PC-9 (cell line): ENCODE measurements around the gene ADAMTS12. TPM values are rescaled to one million over a fixed set of nuclear protein-coding genes. Genes with fewer than 3 reads are reported as not detected.

ENCODE experiments used
- BruUV-seq: library from RNA; stranded (reverse); fragments of 400-500 nt; replicated peaks from 2 replicates; lab custom pipeline; 2021; lab: Mats Ljungman, UMichigan
- CTCF ChIA-PET: fragments of 300-600 bp; sonication (Branson Sonifier 250); formaldehyde crosslinking; loops from one replicate; lab custom pipeline; 2022; ENCODE audit warnings: antibody characterized with exemption; lab: Charles Lee
- POLR2A ChIA-PET: fragments of 300-600 bp; sonication (Branson Sonifier 250); formaldehyde crosslinking; loops from one replicate; lab custom pipeline; 2022; ENCODE audit warnings: antibody characterized with exemption; ENCODE audit not compliant: unreplicated experiment; lab: Charles Lee
- DNase-seq, 2 experiments: peaks; one replicate each; pipeline versions ENCODE4 v3.0.0 to v3.0.0-alpha.2; 2015 to 2022; ENCODE audit warnings: mixed read lengths in 1 of 2
- H2AFZ ChIP-seq: fragments of 200-600 bp; sonication (generic); 2 replicates; pipeline ENCODE4 v1.8.1; 2017; ENCODE audit warnings: antibody characterized with exemption
- H3F3A ChIP-seq: fragments of 200-600 bp; sonication (generic); 2 replicates; pipeline ENCODE4 v1.8.1; 2017; ENCODE audit warnings: antibody characterized with exemption, mild to moderate bottlenecking, low read depth; ENCODE audit not compliant: insufficient read depth
- H3K27ac ChIP-seq: fragments of 200-600 bp; sonication (generic); 2 replicates; pipeline ENCODE4 v1.6.1; 2016; ENCODE audit warnings: mixed run types
- H3K27me3 ChIP-seq: fragments of 200-600 bp; sonication (generic); 2 replicates; pipeline ENCODE4 v1.6.1; 2016; ENCODE audit warnings: low read depth, mixed run types; ENCODE audit not compliant: insufficient read depth
- H3K36me3 ChIP-seq: fragments of 200-600 bp; sonication (generic); 2 replicates; pipeline ENCODE4 v1.6.1; 2016; ENCODE audit warnings: low read depth, mixed run types
- H3K4me1 ChIP-seq: fragments of 200-600 bp; sonication (generic); replicated peaks from 2 replicates; pipeline ENCODE4 v1.6.1; 2016; ENCODE audit warnings: mixed run types; ENCODE audit not compliant: insufficient read depth
- H3K4me2 ChIP-seq: fragments of 200-600 bp; sonication (generic); 2 replicates; pipeline ENCODE4 v1.6.1; 2017; ENCODE audit warnings: mixed run types
- H3K4me3 ChIP-seq: fragments of 200-600 bp; sonication (generic); 2 replicates; pipeline ENCODE4 v1.6.1; 2016; ENCODE audit warnings: mixed run types
- H3K79me2 ChIP-seq: fragments of 200-600 bp; sonication (generic); 2 replicates; pipeline ENCODE4 v1.6.1; 2017; ENCODE audit warnings: low read depth, mixed run types
- H3K9me2 ChIP-seq: fragments of 200-600 bp; sonication (generic); 2 replicates; pipeline ENCODE4 v1.8.1; 2017; ENCODE audit warnings: mild to moderate bottlenecking; ENCODE audit not compliant: insufficient read depth
- H3K9me3 ChIP-seq: fragments of 200-600 bp; sonication (generic); 2 replicates; pipeline ENCODE4 v1.8.1; 2016; ENCODE audit warnings: low read depth; ENCODE audit not compliant: insufficient read depth
- H4K20me1 ChIP-seq: fragments of 200-600 bp; sonication (generic); 2 replicates; pipeline ENCODE4 v1.8.1; 2017; ENCODE audit not compliant: insufficient read depth
- EZH2 ChIP-seq: fragments of 200-600 bp; sonication (generic); IDR thresholded peaks from 2 replicates; pipeline ENCODE4 v1.8.0; 2017; ENCODE audit warnings: antibody characterized with exemption, low read depth
- intact Hi-C: fragments of 100-400 bp; cut with micrococcal nuclease; formaldehyde crosslinking; loops from one replicate; pipeline ENCODE4 v1.10.0; 2022; ENCODE audit not compliant: unreplicated experiment
- total RNA-seq: library from RNA; stranded (reverse); gene quantifications from 2 replicates; pipeline ENCODE4 v1.2.3, GENCODE V29; 2021
- TF ChIP-seq, protein P1 (sequence below): fragments of 200-600 bp; sonication (generic); conservative IDR thresholded peaks from 2 replicates; pipeline ENCODE4 v1.6.1; 2017; ENCODE audit warnings: mixed run types, antibody characterized with exemption, mild to moderate bottlenecking, moderate library complexity

ADAMTS12 gene
- total RNA-seq, 1 experiment from 2014 or later = 103 TPM

GRCh38 chr5:33808699-33809098, 83.1 kb downstream of the ADAMTS12 start:
- TF ChIP-seq EZH2 = no peak
- TF ChIP-seq, protein P1, sequence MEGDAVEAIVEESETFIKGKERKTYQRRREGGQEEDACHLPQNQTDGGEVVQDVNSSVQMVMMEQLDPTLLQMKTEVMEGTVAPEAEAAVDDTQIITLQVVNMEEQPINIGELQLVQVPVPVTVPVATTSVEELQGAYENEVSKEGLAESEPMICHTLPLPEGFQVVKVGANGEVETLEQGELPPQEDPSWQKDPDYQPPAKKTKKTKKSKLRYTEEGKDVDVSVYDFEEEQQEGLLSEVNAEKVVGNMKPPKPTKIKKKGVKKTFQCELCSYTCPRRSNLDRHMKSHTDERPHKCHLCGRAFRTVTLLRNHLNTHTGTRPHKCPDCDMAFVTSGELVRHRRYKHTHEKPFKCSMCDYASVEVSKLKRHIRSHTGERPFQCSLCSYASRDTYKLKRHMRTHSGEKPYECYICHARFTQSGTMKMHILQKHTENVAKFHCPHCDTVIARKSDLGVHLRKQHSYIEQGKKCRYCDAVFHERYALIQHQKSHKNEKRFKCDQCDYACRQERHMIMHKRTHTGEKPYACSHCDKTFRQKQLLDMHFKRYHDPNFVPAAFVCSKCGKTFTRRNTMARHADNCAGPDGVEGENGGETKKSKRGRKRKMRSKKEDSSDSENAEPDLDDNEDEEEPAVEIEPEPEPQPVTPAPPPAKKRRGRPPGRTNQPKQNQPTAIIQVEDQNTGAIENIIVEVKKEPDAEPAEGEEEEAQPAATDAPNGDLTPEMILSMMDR = no peak
- intact Hi-C loops = no loop called here
- POLR2A ChIA-PET = no interaction called here
- H3K4me1 ChIP-seq = peaks cover 37% of the 10 kb centered on the region
- H3K4me3 ChIP-seq = no peak overlapping the region
- H3K79me2 ChIP-seq = peaks cover 66% of the 10 kb centered on the region
- H3K4me2 ChIP-seq = no peak overlapping the region
- no peaks in the 10 kb centered on the region for H4K20me1 ChIP-seq
- no peaks in the 10 kb centered on the region for H3K9me2 ChIP-seq
- DNase-seq = no peak
- H3K36me3 ChIP-seq = peaks cover 51% of the 10 kb centered on the region
- H3K27me3 ChIP-seq = no peaks in the 10 kb centered on the region
- H2AFZ ChIP-seq = no peak overlapping the region
- no peak overlapping the region for H3K27ac ChIP-seq
- no TSS peak for BruUV-seq
- peaks cover 9% of the 10 kb centered on the region; the same call in 1 of the 2 replicates for H3K9me3 ChIP-seq
- peaks cover 13% of the 10 kb centered on the region for H3F3A ChIP-seq
- CTCF ChIA-PET = interaction anchor here (0.6 kb wide), 1 partner anchor 124 kb away, joined by 4 read pairs; no protein-coding TSS in a partner anchor

- ChIA-PET CTCF (no interaction called here), POLR2A (no interaction called here)
- peak overlapping the region; percentile 46 for H3K27ac ChIP-seq
- no peaks in the 10 kb centered on the region for H4K20me1 ChIP-seq
- TF ChIP-seq, protein P1 = no peak
- no peak for TF ChIP-seq EZH2
- intact Hi-C loops = no loop called here
- no peak for DNase-seq
- no peaks in the 10 kb centered on the region for H3K9me2 ChIP-seq
- no peak overlapping the region for H3K4me3 ChIP-seq
- peaks cover 56% of the 10 kb centered on the region for H3K79me2 ChIP-seq
- H3K4me1 ChIP-seq = peaks cover 37% of the 10 kb centered on the region
- H3K36me3 ChIP-seq = peaks cover 45% of the 10 kb centered on the region
- peaks cover 10% of the 10 kb centered on the region for H3F3A ChIP-seq
- H3K27me3 ChIP-seq = no peaks in the 10 kb centered on the region
- no peak overlapping the region for H2AFZ ChIP-seq
- BruUV-seq = no TSS peak
- H3K4me2 ChIP-seq = no peak overlapping the region
- H3K9me3 ChIP-seq = peaks cover 8% of the 10 kb centered on the region; the same call in 1 of the 2 replicates
Observed at GRCh38 chr5:33807771-33808170, 84.0 kb downstream of the ADAMTS12 start.

DNA sequence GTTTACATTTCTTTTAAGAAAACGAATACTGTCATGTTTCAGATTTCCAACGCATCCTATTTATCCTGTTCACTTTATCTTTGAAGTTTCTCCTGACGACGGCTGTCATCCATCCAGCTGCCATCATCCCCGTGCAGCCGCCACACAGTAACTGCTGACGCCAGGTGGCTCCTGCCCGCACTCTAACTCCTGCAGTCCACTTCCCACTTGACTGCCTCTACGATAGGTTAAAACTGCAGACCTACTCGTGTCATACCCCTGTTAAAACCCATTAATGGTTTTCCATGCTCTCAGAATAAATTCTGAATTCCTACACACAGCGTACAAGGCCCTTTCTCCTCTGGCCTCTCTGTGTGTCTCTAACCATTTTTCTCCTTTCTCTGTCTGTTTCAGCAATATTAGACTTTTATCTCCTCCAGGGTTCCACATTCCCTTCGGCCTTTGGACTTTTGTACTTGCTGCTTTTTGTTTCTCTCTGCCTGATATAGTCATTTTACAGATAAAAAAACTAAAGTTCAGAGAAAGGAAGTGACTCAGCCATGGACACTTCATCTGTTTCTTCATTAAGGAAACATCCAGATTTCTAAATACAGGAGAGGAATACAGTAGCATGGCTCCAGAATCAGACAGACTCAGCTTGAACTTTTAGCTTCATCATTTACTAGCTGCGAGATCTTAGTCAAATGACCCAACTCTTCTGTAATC, 84.9 kb downstream of the ADAMTS12 start:
- no peak for DNase-seq
- Histone ChIP-seq H4K20me1 (no peaks in the 10 kb centered on the region), H3K4me1 (peaks cover 37% of the 10 kb centered on the region), H3K27me3 (no peaks in the 10 kb centered on the region), H3K27ac (peak overlapping the region; percentile 46), H3K79me2 (peaks cover 51% of the 10 kb centered on the region), H3K9me3 (peaks cover 4% of the 10 kb centered on the region; the same call in 1 of the 2 replicates), H2AFZ (no peak overlapping the region), H3F3A (peaks cover 10% of the 10 kb centered on the region), H3K36me3 (peaks cover 37% of the 10 kb centered on the region), H3K4me3 (no peak overlapping the region), H3K9me2 (no peaks in the 10 kb centered on the region), H3K4me2 (no peak overlapping the region)
- BruUV-seq = no TSS peak
- CTCF ChIA-PET = no interaction called here
- POLR2A ChIA-PET = no interaction called here
- intact Hi-C loops = no loop called here
- TF ChIP-seq, protein P1 = no peak
- no peak for TF ChIP-seq EZH2
